Frontal cortex (tissue), 1 donor: ENCODE measurements around the gene DTHD1. TPM values are rescaled to one million over a fixed set of nuclear protein-coding genes. Genes with fewer than 3 reads are reported as not detected.

Source experiments
- total RNA-seq: library from RNA; depleted of rRNA; stranded (reverse); fragments of >200 nt; gene quantifications from one replicate; pipeline ENCODE4 v1.2.3, GENCODE V29; 2014

DTHD1 gene
- total RNA-seq, 1 donor from 2014 or later: under 0.01 TPM

Other genes with a start within 250 kb of the DTHD1 start
- gene ARAP2, start 37.1 kb upstream of the DTHD1 start, total RNA-seq: 57.1 TPM